ENCODE measurements around the gene ZSCAN25. TPM values are rescaled to one million over a fixed set of nuclear protein-coding genes. Genes with fewer than 3 reads are reported as not detected.
"Not testable (repeated sequence)": the region's sequence is repeated elsewhere in the genome, so short reads cannot be mapped to it uniquely, and the experiment has no call there.

Gene ZSCAN25
- total and polyA plus RNA-seq, 2 donors = 9.8 to 16.7 TPM

GRCh38 chr7:99648843-99649242 is 32.1 kb downstream of the ZSCAN25 start:
- H3K27me3 ChIP-seq (ENCODE audit: control insufficient read depth in 2 of 2, insufficient read depth in 1 of 2, low read length in 1 of 2) = no peaks in the 10 kb centered on the region
- H3K27ac ChIP-seq (ENCODE audit: low read depth in 1 of 2, low read length in 1 of 2) = no peak overlapping the region
- no peaks in the 10 kb centered on the region for H3K36me3 ChIP-seq (ENCODE audit: control insufficient read depth in 2 of 2, insufficient read depth in 2 of 2, low read length in 1 of 2)
- no peak overlapping the region for H3K4me3 ChIP-seq (ENCODE audit: low read length in 2 of 2)
- 97% methylated on average over 2 of the region's 2 CpGs for WGBS
- no peaks in the 10 kb centered on the region for H3K4me1 ChIP-seq (ENCODE audit: control insufficient read depth in 2 of 2, insufficient read depth in 2 of 2, low read length in 2 of 2)
- peaks cover 0 to 3% of the 10 kb centered on the region in 2 donors for H3K9me3 ChIP-seq (ENCODE audit: control insufficient read depth in 2 of 2, insufficient read depth in 1 of 2, low read length in 1 of 2)
- DNase-seq (ENCODE audit: low read depth in 6 of 9, low spot score in 9 of 9) = no peak

GRCh38 chr7:99651290-99651689 is 34.5 kb downstream of the ZSCAN25 start:
- Histone ChIP-seq H3K36me3 (ENCODE audit: control insufficient read depth in 2 of 2, insufficient read depth in 2 of 2, low read length in 1 of 2) (no peaks in the 10 kb centered on the region), H3K27me3 (ENCODE audit: control insufficient read depth in 2 of 2, insufficient read depth in 1 of 2, low read length in 1 of 2) (no peaks in the 10 kb centered on the region), H3K4me3 (ENCODE audit: low read length in 2 of 2) (no peak overlapping the region), H3K27ac (ENCODE audit: low read depth in 1 of 2, low read length in 1 of 2) (no peak overlapping the region), H3K9me3 (ENCODE audit: control insufficient read depth in 2 of 2, insufficient read depth in 1 of 2, low read length in 1 of 2) (peaks cover 0 to 3% of the 10 kb centered on the region in 2 donors), H3K4me1 (ENCODE audit: control insufficient read depth in 2 of 2, insufficient read depth in 2 of 2, low read length in 2 of 2) (no peaks in the 10 kb centered on the region)
- no peak for DNase-seq (ENCODE audit: low read depth in 6 of 9, low spot score in 9 of 9)
- WGBS = 97% methylated on average over 2 of the region's 2 CpGs

GRCh38 chr7:99652671-99653070 is 35.9 kb downstream of the ZSCAN25 start:
- Histone ChIP-seq H3K27ac (ENCODE audit: low read depth in 1 of 2, low read length in 1 of 2) (no peak overlapping the region), H3K4me1 (ENCODE audit: control insufficient read depth in 2 of 2, insufficient read depth in 2 of 2, low read length in 2 of 2) (no peaks in the 10 kb centered on the region), H3K27me3 (ENCODE audit: control insufficient read depth in 2 of 2, insufficient read depth in 1 of 2, low read length in 1 of 2) (no peaks in the 10 kb centered on the region), H3K36me3 (ENCODE audit: control insufficient read depth in 2 of 2, insufficient read depth in 2 of 2, low read length in 1 of 2) (no peaks in the 10 kb centered on the region), H3K9me3 (ENCODE audit: control insufficient read depth in 2 of 2, insufficient read depth in 1 of 2, low read length in 1 of 2) (peaks cover 0 to 3% of the 10 kb centered on the region in 2 donors), H3K4me3 (ENCODE audit: low read length in 2 of 2) (no peak overlapping the region)
- no peak for DNase-seq (ENCODE audit: low read depth in 6 of 9, low spot score in 9 of 9)
- 96% methylated on average over 2 of the region's 2 CpGs for WGBS

- H3K27me3 ChIP-seq (ENCODE audit: control insufficient read depth in 2 of 2, insufficient read depth in 1 of 2, low read length in 1 of 2); H3K9me3 ChIP-seq (ENCODE audit: control insufficient read depth in 2 of 2, insufficient read depth in 1 of 2, low read length in 1 of 2); H3K4me3 ChIP-seq (ENCODE audit: low read length in 2 of 2); H3K36me3 ChIP-seq (ENCODE audit: control insufficient read depth in 2 of 2, insufficient read depth in 2 of 2, low read length in 1 of 2); H3K4me1 ChIP-seq (ENCODE audit: control insufficient read depth in 2 of 2, insufficient read depth in 2 of 2, low read length in 2 of 2); H3K27ac ChIP-seq (ENCODE audit: low read depth in 1 of 2, low read length in 1 of 2); DNase-seq (ENCODE audit: low read depth in 6 of 9, low spot score in 9 of 9): not testable (repeated sequence)
- WGBS = 96% methylated on average over 4 of the region's 4 CpGs
These were observed 36.5 kb downstream of the ZSCAN25 start for GRCh38 chr7:99653269-99653668.

GRCh38 chr7:99653754-99654153 is 37.0 kb downstream of the ZSCAN25 start:
- no peak overlapping the region for H3K4me3 ChIP-seq (ENCODE audit: low read length in 2 of 2)
- H3K27me3 ChIP-seq (ENCODE audit: control insufficient read depth in 2 of 2, insufficient read depth in 1 of 2, low read length in 1 of 2) = no peaks in the 10 kb centered on the region
- H3K27ac ChIP-seq (ENCODE audit: low read depth in 1 of 2, low read length in 1 of 2) = no peak overlapping the region
- H3K4me1 ChIP-seq (ENCODE audit: control insufficient read depth in 2 of 2, insufficient read depth in 2 of 2, low read length in 2 of 2) = no peaks in the 10 kb centered on the region
- DNase-seq (ENCODE audit: low read depth in 6 of 9, low spot score in 9 of 9) = no peak
- WGBS = 99% methylated on average over 3 of the region's 3 CpGs
- H3K36me3 ChIP-seq (ENCODE audit: control insufficient read depth in 2 of 2, insufficient read depth in 2 of 2, low read length in 1 of 2) = no peaks in the 10 kb centered on the region
- H3K9me3 ChIP-seq (ENCODE audit: control insufficient read depth in 2 of 2, insufficient read depth in 1 of 2, low read length in 1 of 2) = peaks cover 0 to 3% of the 10 kb centered on the region in 2 donors

- not testable (repeated sequence) for H3K27ac ChIP-seq (ENCODE audit: low read depth in 1 of 2, low read length in 1 of 2); DNase-seq (ENCODE audit: low read depth in 6 of 9, low spot score in 9 of 9)
- 67% methylated on average over 2 of the region's 3 CpGs for WGBS
These were observed 37.9 kb downstream of the ZSCAN25 start for GRCh38 chr7:99654626-99655025.

GRCh38 chr7:99657879-99658278 is 41.1 kb downstream of the ZSCAN25 start:
- not testable (repeated sequence) for H3K4me3 ChIP-seq (ENCODE audit: low read length in 2 of 2); H3K27ac ChIP-seq (ENCODE audit: low read depth in 1 of 2, low read length in 1 of 2); H3K9me3 ChIP-seq (ENCODE audit: control insufficient read depth in 2 of 2, insufficient read depth in 1 of 2, low read length in 1 of 2); H3K27me3 ChIP-seq (ENCODE audit: control insufficient read depth in 2 of 2, insufficient read depth in 1 of 2, low read length in 1 of 2); H3K36me3 ChIP-seq (ENCODE audit: control insufficient read depth in 2 of 2, insufficient read depth in 2 of 2, low read length in 1 of 2); DNase-seq (ENCODE audit: low read depth in 6 of 9, low spot score in 9 of 9); H3K4me1 ChIP-seq (ENCODE audit: control insufficient read depth in 2 of 2, insufficient read depth in 2 of 2, low read length in 2 of 2)
- 96% methylated on average over 5 of the region's 5 CpGs for WGBS

More at GRCh38 chr7:99654626-99655025, 37.9 kb downstream of the ZSCAN25 start:
- H3K4me3 ChIP-seq (ENCODE audit: low read length in 2 of 2); H3K9me3 ChIP-seq (ENCODE audit: control insufficient read depth in 2 of 2, insufficient read depth in 1 of 2, low read length in 1 of 2); H3K36me3 ChIP-seq (ENCODE audit: control insufficient read depth in 2 of 2, insufficient read depth in 2 of 2, low read length in 1 of 2); H3K4me1 ChIP-seq (ENCODE audit: control insufficient read depth in 2 of 2, insufficient read depth in 2 of 2, low read length in 2 of 2); H3K27me3 ChIP-seq (ENCODE audit: control insufficient read depth in 2 of 2, insufficient read depth in 1 of 2, low read length in 1 of 2): not testable (repeated sequence)

GRCh38 chr7:99665312-99666012 is 48.7 kb downstream of the ZSCAN25 start:
- 100% methylated on average over 3 of the region's 3 CpGs for WGBS
- no peak overlapping the region for H3K4me3 ChIP-seq (ENCODE audit: low read length in 2 of 2)
- peaks cover 0 to 3% of the 10 kb centered on the region in 2 donors for H3K36me3 ChIP-seq (ENCODE audit: control insufficient read depth in 2 of 2, insufficient read depth in 2 of 2, low read length in 1 of 2)
- no peak for DNase-seq (ENCODE audit: low read depth in 6 of 9, low spot score in 9 of 9)
- H3K27me3 ChIP-seq (ENCODE audit: control insufficient read depth in 2 of 2, insufficient read depth in 1 of 2, low read length in 1 of 2) = no peaks in the 10 kb centered on the region
- H3K27ac ChIP-seq (ENCODE audit: low read depth in 1 of 2, low read length in 1 of 2) = no peak overlapping the region
- no peaks in the 10 kb centered on the region for H3K9me3 ChIP-seq (ENCODE audit: control insufficient read depth in 2 of 2, insufficient read depth in 1 of 2, low read length in 1 of 2)
- no peaks in the 10 kb centered on the region for H3K4me1 ChIP-seq (ENCODE audit: control insufficient read depth in 2 of 2, insufficient read depth in 2 of 2, low read length in 2 of 2)

- H3K36me3 ChIP-seq (ENCODE audit: control insufficient read depth in 2 of 2, insufficient read depth in 2 of 2, low read length in 1 of 2) = no peaks in the 10 kb centered on the region
- H3K27me3 ChIP-seq (ENCODE audit: control insufficient read depth in 2 of 2, insufficient read depth in 1 of 2, low read length in 1 of 2) = no peaks in the 10 kb centered on the region
- no peak overlapping the region for H3K27ac ChIP-seq (ENCODE audit: low read depth in 1 of 2, low read length in 1 of 2)
- H3K4me3 ChIP-seq (ENCODE audit: low read length in 2 of 2) = no peak overlapping the region
- WGBS = 73% methylated on average over 1 of the region's 1 CpG
- no peaks in the 10 kb centered on the region for H3K4me1 ChIP-seq (ENCODE audit: control insufficient read depth in 2 of 2, insufficient read depth in 2 of 2, low read length in 2 of 2)
- no peak for DNase-seq (ENCODE audit: low read depth in 6 of 9, low spot score in 9 of 9)
- no peaks in the 10 kb centered on the region for H3K9me3 ChIP-seq (ENCODE audit: control insufficient read depth in 2 of 2, insufficient read depth in 1 of 2, low read length in 1 of 2)
These were observed 49.3 kb downstream of the ZSCAN25 start for GRCh38 chr7:99666013-99666395.

Measured in thymus (tissue), 11 donors.